Astrocyte of the spinal cord (primary cell): ENCODE data around the gene PIK3CA.
A peak's percentile ranks its signal among the peaks of the same experiment; 100 is the strongest.
"Not testable (repeated sequence)": the region's sequence is repeated elsewhere in the genome, so short reads cannot be mapped to it uniquely, and the experiment has no call there.

ENCODE experiments used
- DNase-seq: peaks from one replicate; pipeline ENCODE4 v3.0.0; 2011; ENCODE audit warnings: low read depth, low spot score
- H3K4me3 ChIP-seq: 2 replicates; pipeline ENCODE4 v1.5.1; 2011; ENCODE audit warnings: low read depth, mild to moderate bottlenecking, low read length, moderate library complexity
- CTCF ChIP-seq: IDR thresholded peaks from 2 replicates; pipeline ENCODE4 v1.5.1; 2012; ENCODE audit warnings: low read depth, mild to moderate bottlenecking, low read length, inconsistent platforms
- in situ Hi-C: cut with HindIII; loops from 2 replicates; pipeline ENCODE4 v1.10.0; 2017; ENCODE audit warnings: low sequenced_read_pairs

PIK3CA gene

GRCh38 chr3:179113903-179114302, 34.3 kb upstream of the PIK3CA start:
- TF ChIP-seq CTCF = no peak
- DNase-seq = peak; percentile 33
- in situ Hi-C loops = no loop called here
- H3K4me3 ChIP-seq = no peak overlapping the region

GRCh38 chr3:179115444-179115843, 32.7 kb upstream of the PIK3CA start:
- H3K4me3 ChIP-seq, in situ Hi-C loops, DNase-seq: not testable (repeated sequence)

- H3K4me3 ChIP-seq = no peak overlapping the region
- DNase-seq = no peak
- TF ChIP-seq CTCF = no peak
- in situ Hi-C loops = no loop called here
These were observed 31.3 kb upstream of the PIK3CA start for GRCh38 chr3:179116816-179117215.

GRCh38 chr3:179132191-179132890, 15.8 kb upstream of the PIK3CA start:
- in situ Hi-C loops = loop anchor here (25.0 kb wide), 1 partner anchor 180 kb away; the partner anchor contains the start of gene ZNF639
- H3K4me3 ChIP-seq, DNase-seq: not testable (repeated sequence)

GRCh38 chr3:179133575-179133974, 14.6 kb upstream of the PIK3CA start:
- in situ Hi-C loops = loop anchor here (25.0 kb wide), 1 partner anchor 179 kb away; the partner anchor contains the start of gene ZNF639
- no peak for TF ChIP-seq CTCF
- no peak overlapping the region for H3K4me3 ChIP-seq
- DNase-seq = no peak

- no peak overlapping the region for H3K4me3 ChIP-seq
- no peak for TF ChIP-seq CTCF
- in situ Hi-C loops = loop anchor here (25.0 kb wide), 1 partner anchor 176 kb away; the partner anchor contains the start of gene ZNF639
- no peak for DNase-seq
These were observed 12.0 kb upstream of the PIK3CA start for GRCh38 chr3:179136195-179136594.

- no peak overlapping the region for H3K4me3 ChIP-seq
- no peak for TF ChIP-seq CTCF
- DNase-seq = no peak
- in situ Hi-C loops = loop anchor here (25.0 kb wide), 1 partner anchor 170 kb away; the partner anchor contains the start of gene ZNF639
These were observed 6.3 kb upstream of the PIK3CA start for GRCh38 chr3:179141890-179142289.
